ENCODE measurements around the gene TP53AIP1.

Gene TP53AIP1

DNA sequence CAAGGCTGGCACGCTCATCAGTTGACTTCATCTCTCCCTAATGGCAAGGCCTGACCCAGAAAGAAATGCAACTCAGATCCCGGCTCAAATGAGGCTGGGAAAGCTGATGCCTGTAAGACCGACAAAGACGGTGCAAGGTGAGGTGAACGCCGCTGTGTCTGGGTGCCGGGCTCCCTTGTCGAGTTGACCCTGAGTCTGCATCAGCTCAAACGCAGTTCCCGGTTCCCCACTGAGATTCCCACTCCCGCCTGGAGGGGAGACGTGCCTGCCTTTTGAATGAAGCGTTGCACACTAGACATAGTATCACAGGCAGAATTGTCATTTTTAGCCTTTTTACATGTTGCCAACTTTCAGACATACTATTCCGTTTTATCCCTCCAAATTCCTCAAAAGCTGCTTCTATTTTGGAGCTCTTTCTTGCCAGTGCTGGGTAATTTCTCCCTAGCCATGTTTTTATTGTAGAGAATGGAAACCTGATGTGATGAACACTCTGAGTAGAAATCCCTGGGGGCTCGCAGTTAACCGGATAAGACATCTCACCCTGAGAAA lies 831 bp upstream of the TP53AIP1 start:
- DNase-seq (ENCODE audit: low spot score) = no peak

DNA sequence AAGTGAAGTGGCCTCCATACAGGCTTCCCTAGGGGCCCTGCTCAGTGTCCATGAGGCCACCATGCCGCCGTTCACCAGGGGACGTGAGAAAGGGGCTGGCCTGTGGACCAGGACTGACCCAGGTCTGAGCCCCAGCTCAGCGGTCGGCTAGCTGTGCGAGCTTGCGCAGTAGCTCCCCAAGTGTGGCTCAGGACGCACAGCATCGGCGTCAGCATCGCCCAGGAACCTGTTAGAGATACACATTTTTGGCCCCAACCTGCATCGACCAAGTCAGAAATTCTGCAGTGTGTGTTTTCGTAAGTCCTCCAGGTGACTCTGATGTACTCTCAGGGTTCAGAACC lies 429 bp downstream of the TP53AIP1 start:
- DNase-seq (ENCODE audit: low spot score) = no peak

DNA sequence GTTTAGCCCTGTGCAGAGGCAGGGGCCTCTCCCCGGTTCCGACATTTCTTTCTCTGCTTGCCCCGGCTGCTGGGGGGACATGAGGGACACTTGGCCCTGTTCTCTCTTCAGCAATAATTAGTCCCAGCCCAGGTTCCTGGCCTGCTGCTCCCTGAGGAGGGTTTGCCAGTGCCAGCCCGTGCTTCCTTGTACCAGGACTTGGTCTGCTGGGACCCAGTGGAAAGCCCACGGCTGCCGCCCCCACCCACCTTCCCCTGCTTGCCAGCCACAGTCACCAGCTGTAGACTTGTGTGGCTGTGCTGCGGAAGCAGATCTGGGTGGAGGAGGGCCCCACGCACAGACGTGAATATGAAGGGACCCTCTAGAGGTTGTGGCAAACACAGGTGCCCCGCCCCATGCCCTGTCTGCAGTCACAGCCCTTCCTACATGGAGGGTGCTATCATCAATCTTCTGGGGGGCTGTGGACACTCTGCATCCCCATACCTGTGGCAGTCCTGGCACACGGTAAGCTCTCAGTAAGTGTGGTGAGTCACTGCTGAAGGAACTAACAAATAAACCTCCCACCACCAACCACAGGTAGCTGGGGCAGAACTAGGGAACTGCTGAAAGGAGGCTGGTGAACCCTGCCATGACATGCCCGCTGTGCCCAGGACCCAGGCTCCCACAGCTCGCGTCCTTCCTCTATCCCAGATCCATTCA lies 949 bp downstream of the TP53AIP1 start:
- DNase-seq (ENCODE audit: low spot score) = no peak

DNA sequence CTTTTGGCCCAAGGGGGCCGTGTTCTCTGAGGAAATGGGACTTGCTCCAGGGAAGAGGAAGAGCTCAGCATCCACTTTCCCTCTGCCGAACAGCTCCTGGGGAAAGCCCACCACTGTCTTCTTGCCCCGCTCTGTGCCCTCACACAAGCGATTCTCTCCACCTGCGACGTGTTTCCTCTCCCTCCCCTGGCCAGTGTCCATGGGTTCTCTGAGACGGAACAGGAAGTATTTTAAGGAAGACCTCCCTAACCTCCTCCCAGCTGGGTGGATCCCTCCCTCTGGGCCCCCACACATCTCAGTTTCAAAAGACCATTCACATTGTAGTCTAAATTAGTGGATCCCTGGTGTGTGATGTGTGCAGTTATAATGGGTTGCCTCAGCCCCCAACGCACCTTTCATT lies 1.6 kb downstream of the TP53AIP1 start:
- DNase-seq (ENCODE audit: low spot score) = no peak

DNA sequence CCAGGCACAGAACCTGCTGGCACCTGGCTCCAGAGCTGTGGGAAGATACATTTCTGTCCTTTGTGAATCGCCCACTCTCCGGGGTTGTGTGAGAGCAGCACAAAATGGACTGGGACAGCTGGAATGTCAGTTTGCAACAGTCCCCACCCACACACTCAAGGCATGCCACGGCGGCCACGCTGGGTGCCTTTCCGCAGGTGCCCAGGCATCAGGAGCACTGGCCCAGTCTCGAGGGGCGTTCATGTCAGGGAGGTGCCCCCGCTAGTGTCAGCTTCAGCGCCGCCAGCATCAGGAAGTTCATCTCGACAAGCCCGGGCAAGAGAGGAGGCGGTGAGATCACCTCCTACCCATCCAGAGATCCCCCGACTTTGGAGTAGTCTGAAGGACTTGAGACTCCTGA lies 2.1 kb downstream of the TP53AIP1 start:
- no peak for DNase-seq (ENCODE audit: low spot score)

DNA sequence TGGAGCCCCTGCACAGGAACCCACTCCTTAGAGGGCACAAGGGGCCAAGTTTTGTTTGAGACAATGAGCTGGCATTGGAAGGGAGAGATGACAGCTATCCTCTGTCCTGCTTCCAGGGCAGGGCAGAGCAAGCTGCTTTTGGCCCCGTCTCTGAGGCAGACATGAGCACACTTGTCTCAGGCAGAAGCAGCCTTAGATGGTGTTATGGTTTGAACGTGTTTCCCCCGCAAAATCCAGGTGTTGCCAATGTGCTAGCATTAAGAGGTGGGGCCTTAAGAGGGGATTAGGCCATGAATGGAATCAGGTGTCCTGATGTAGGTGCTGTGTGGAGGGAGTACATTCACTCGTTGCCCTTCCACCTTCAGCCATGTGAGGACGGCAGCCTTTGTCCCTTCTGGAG lies 2.5 kb downstream of the TP53AIP1 start:
- no peak for DNase-seq (ENCODE audit: low spot score)

DNA sequence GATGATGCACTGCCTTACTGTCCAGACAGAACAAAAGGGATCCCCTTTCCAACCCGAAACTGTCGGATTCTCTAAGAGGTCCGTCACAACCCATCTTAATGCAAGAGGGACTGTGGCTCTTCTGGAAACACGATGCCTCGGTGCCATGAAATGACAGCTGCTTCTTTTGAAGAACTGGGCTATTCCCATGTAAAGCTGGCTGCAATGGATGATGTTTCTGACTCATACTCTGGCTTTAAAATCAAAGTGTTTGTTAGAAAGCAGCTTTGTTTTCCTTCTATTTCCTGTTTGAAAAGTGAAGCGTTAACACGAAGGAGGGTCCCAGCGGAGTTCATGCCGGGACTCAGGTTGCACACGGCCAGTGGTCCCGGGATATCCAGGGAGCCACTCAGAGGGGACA lies 3.1 kb downstream of the TP53AIP1 start:
- DNase-seq (ENCODE audit: low spot score) = no peak

DNA sequence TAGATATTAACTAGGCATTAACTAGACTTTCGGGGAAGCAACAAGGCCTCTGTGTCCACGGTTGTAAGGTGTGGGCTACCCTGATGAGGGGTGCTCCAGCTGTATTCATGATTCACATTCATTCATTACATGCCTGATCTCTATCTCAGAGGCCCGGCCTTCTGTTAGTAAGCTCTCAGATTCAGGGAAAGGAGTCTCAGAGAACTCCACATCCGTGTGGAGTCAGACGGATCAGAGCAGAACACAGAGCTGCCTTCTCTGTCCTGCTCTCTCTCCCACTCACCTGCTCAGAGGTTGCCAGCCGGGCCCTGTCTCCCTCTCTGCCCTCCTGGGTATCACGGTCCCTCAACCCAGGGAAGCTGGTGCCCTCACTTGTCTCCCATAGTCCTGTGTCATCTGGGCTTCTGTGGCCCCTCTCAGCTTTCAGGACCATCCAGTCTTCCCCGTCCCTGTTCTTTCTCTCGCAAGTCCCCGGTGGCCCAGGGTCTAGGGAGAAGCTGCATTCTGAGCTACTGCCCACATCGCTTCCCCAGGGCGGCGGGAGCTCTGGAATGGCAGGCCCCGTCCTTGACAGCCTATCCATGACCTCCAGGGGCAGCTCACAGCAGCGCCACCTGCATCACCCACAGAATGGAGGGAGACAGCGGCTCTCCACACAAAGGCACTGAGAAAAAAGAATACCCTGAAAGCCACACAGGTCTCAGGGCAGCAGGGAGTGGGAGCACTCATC lies 4.3 kb downstream of the TP53AIP1 start:
- DNase-seq (ENCODE audit: low spot score) = no peak

DNA sequence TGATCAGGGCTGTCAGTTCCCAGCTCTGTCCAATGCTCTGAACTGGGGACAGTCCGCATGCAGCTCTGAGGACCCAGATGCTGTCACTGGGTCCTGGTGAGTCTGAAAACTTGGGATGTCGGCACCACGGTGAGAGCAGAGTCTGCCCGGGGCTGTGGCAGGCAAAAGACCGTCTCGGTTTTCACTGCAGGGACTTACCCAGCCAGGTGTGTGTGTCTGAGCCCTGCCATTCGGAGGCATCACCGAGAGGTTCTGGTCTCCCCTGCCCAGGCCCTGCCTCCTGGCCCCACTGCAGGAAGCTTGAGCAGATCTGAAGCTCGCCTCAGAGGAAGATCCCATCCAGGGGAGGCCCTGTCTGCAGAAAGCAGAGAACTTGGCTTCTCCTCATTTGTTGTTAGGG lies 5.2 kb downstream of the TP53AIP1 start:
- no peak for DNase-seq (ENCODE audit: low spot score)

DNA sequence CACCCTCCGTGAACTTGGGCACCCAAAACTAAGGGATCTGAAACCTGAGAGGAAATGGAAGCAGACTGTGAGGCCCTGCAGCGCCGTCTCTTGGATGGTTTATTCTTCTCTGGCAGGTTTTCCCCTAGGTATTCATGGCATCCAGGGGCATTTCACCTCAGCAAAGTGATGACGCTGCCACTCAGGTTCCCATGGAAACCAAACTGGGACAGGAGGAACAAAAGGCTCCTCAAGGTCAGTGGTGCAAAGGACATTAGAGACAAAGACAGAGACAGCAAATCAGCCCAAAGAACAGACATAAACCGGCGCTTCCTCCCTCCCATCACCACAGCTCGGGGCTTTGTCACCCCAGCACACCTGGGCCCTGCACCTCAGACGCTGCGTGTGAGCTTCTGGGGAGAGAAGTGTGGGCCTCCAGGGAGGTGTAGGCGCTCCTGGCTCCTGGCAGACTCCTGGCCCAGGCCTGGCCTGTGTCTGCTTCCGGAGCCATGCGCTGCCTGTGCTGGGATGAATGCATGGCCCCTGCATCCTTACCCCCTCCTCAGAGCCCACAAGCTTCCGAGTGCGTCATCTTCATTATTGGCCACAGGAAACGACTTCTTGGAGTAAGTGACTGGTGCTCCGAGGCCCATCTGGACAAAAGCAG lies 5.9 kb downstream of the TP53AIP1 start:
- no peak for DNase-seq (ENCODE audit: low spot score)

DNA sequence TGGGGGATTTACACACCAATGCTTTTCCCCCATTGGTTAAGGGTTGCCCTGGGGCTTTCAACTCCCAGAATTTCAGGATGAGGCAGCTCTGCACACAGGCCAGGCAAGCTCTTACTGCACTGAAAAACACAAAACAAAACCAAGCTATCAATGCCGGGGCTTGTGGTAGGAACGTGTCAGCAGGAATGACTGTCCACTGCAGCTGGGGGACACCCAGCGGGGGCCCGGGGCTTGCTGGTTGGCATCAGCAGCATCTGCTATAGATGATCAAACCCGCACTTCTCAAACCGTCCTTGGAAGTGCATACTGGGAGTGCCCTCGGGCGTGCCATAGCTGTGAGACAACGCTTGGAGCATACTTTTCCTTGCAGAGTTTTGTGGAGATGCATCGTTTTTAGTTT lies 7.7 kb downstream of the TP53AIP1 start:
- DNase-seq (ENCODE audit: low spot score) = no peak

DNA sequence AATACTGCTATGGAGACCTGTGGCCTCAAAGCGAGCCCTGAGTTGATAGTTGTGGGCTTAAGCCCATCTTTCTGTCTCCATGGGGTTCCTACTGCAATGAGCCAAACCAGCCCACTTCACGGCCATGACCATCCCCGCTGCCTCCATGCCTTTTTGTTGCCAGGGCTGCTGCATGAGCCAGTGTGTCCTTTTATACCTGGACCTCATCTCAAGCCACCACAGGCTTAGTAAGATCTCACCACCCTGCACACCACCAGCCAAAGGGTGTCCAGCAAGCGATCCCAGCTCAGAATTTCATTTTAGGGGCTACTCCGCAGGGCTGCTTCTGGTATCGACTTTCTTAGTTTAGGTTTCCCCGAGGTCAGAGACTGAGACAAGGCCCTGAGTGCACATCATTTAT lies 8.3 kb downstream of the TP53AIP1 start:
- no peak for DNase-seq (ENCODE audit: low spot score)

DNA sequence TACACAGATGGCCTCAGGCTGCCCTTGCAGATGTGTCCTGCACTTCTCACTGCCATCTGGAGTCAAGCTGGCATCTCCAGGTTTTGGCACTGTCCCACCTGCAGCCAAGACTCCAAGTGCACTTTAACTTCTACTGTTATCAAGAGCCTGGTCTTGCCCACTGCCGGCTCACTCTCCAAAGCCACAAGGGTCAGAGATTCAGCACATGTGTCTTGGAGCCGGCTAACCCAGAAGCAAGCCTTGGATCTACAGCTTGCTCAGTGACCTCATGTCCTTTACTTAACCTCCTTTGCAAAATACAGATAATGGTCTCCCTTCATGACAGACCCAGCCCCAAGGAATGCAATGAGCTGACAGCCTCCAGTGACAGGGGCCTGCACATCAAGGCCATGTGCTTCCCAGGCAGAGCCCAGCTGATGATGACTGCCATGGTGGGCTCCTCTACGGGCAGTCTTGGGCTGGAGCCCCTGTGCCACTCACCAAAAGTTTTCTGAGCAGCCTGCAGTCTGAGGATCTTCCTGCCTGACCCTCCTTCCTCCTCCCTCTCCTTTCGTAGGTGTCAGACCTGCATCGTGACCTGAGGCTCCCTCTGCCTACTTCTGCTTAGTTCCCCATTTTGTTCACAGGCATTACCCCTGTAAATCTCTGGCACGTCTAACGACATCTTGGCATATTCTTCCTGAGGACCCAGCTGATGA lies 9.0 kb downstream of the TP53AIP1 start:
- no peak for DNase-seq (ENCODE audit: low spot score)

DNA sequence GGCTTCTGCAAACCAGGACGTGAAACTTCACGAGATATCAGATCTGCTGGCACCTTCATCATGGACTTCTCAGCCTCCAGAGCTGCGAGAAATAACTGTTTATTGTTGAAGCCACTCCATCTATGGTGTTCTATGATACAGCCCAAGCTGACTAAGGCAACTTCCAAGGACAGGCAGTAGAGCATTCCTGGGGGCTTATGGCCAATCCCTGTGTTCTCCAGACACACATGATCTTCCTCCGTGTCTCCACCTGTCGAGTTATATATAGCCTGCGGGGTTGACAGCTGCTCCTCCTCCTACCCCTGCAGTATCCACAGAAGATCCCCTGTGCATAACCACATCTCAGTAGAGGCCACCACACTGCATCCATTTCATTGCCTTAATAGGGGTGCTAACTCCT lies 11.0 kb downstream of the TP53AIP1 start:
- DNase-seq (ENCODE audit: low spot score) = no peak

DNA sequence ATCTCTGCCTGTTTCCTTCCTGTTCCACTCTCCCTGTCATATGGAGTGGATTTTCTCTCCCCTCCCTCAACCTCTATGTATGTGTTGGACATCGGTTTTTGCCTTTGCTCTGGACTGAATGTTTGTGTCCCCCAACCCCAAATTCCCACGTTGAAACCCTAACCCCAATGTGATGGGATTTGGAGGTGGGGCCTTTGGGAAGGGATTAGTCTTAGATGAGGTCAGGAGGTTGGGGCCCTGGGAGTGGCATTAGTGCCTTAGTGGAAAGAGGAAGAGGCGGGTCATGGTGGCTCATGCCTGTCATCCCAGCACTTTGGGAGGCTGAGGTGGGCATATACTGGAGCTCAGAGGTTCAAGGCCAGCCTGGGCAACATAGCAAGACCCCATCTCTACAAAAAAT lies 11.6 kb downstream of the TP53AIP1 start:
- DNase-seq (ENCODE audit: low spot score) = no peak

DNA sequence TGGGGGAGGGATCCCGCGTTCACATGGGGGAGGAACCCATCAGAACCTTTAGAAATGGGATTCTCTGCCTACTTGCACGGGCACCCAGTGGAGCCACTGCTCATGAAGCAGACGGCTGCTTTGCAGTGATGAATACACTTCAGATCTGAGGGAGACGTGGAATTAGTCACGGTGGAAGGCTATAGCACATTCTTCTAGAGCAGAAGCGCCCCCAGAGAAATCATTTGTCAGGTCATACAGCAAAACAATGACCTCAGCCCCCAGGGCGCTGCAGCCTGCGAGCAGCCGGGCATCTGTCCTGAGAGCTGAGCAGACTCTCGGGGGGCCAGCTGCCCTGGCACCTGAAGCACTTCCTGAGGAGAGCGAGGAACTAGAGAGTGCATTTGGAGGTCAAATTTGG lies 12.7 kb downstream of the TP53AIP1 start:
- no peak for DNase-seq (ENCODE audit: low spot score)

DNA sequence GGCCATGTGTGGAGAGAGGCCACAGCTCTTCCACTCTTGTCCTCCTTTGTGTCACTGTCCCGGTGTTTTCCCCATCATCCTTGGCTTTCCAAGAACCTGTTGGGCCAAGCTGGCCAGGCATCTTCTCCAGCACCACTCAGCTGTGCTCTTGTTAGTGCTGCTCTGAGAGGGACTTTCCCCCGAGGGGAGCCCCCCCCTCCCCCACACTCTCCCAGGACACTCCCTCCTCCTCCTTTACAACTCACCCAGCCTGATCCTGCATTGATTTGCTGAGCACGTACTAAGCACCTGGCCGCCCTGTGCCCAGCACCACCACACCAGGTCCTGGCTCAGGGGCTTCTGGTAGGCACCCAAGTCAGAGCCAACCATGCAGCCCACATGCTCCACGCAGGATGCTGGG lies 13.2 kb downstream of the TP53AIP1 start:
- no peak for DNase-seq (ENCODE audit: low spot score)

DNA sequence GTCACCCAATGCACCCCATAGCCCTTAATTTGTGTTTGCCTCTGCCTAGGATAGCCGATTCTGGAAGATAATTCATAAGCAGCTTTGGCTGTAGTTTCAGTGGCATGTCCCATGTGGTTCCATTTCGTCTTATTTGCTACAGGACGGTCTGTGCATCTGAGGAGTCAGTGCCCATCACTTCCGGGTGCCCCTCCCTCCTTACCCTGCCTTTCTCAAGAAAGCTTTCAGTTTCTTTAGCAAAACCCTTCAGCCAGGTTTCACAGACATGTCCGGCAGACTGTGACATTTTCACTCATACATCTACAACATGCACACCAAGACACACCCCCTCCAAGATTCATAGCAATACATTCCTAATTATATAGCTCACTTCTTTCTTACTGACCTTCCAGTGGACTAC lies 14.3 kb downstream of the TP53AIP1 start:
- no peak for DNase-seq (ENCODE audit: low spot score)

DNA sequence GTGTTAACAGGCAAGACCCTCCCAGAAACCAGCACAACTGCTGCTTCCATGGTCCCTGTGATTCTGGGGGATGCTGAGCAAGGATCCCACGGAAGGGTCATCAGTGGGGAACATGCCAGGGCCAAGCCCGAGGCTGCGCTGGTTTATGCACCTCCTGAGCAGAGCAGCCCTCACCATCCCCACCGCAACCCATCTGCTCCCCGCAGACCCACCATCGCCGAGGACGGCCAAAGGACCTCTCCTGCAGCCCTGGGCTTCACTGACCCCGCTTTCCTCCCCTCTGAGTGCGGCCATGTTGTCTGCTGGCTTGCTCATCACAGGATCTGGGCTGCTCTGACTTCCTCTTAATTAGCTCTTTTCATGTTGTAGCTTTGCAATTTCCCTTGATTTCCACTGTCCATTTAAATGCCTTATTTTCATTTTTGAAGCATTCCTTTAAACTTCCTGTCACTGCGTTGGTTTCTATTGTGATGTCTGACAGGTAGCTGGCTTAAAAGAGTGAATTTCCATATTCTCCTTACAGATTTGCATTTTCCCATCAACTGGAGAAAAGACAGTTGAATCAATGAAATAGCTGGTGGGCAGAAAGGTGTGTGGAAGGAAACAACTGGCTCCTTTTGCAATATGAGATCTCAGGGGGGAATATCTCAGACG lies 14.9 kb downstream of the TP53AIP1 start:
- no peak for DNase-seq (ENCODE audit: low spot score)

DNA sequence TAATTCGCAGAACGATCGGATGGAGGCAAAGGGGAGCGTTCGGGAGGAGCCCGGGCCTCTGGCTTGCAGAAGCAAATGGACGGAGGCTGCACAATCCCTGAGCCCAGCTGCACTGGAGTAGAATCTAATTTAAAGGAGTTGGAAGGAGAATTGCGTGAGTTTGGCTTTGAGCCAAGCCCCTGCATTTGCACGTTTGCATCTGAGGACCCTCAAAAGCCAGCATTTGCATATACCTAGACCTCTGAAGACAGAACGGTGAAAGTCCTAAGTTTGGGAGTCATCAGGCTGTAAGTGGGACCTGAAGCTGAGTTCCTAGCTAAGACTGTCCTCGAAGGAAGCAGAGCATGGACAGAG lies 15.6 kb downstream of the TP53AIP1 start:
- DNase-seq (ENCODE audit: low spot score) = no peak

DNA sequence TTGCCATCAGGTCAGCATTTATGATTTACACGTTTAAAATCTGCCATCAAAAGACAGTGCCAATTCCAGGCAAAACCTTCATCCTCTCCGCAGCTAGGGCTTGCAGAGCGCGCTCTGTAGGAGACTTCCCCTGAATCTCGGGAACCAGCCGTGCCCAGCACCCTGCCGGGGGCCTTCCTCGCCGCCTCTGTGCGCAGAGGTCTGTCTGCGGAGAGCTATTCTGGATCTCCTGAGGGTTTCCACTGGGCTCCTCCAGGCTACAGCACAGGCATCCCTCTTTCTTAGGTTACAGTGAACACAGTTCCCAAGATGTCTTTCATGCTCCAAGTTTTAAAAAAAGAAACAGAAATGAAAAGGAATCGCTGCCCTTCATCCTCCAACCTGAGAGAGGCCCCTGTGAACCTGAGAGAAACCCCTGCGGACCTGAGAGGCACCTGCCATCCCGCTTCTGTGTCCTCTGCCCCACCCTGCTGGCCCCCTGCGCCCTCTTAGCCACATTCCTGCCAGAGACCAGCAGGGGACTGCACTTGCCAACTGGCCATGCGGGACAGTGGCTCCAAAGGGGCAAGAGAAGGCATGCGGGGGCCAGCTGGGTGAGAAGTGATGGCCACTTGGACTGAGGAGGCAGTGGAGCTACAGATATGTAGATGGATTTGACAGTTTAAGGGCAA lies 16.1 kb downstream of the TP53AIP1 start:
- no peak for DNase-seq (ENCODE audit: low spot score)

DNA sequence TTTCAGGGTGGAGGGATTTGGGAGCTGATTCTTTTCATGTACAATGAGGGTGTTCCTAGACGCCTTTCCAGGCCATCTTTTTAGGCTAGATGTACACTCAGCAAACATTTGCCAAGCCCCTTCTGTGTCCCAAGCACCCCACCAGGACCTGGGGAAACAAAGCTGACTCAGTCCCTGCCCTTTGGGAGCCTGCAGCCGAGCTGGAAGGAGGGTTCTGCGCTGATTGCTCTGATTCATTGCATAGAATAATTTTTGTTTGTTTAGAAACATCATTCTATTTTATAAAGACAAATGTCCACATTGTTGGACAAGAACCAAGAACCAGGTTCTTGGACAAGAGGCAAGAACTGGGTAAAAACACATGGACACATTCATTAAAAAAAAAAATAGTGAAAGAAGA lies 16.7 kb downstream of the TP53AIP1 start:
- no peak for DNase-seq (ENCODE audit: low spot score)

All from hepatic stellate cell (primary cell).